ENCODE measurements around the gene PNISR.

PNISR gene

GRCh38 chr6:99416892-99417767, 8.0 kb downstream of the PNISR start:
- Mint-ChIP-seq H3K4me3 (peak overlapping the region; percentile 53), H3K4me1 (peaks cover 49% of the 10 kb centered on the region), H3K36me3 (peaks cover 74% of the 10 kb centered on the region), H3K27ac (peak overlapping the region; percentile 52), H3K9me3 (no peaks in the 10 kb centered on the region)
- no peak for DNase-seq (ENCODE audit: low spot score in 2 of 2)
- ATAC-seq = peak; percentile 69

- Mint-ChIP-seq H3K4me3 (no peak overlapping the region), H3K27ac (no peak overlapping the region), H3K9me3 (no peaks in the 10 kb centered on the region), H3K4me1 (peaks cover 45% of the 10 kb centered on the region), H3K36me3 (peaks cover 74% of the 10 kb centered on the region)
- ATAC-seq = no peak
- DNase-seq (ENCODE audit: low spot score in 2 of 2) = no peak
Measured at GRCh38 chr6:99416226-99416625, 8.9 kb downstream of the PNISR start.

GRCh38 chr6:99415446-99415845, 9.7 kb downstream of the PNISR start:
- Mint-ChIP-seq H3K4me3 (no peak overlapping the region), H3K36me3 (peaks cover 74% of the 10 kb centered on the region), H3K27ac (no peak overlapping the region), H3K9me3 (no peaks in the 10 kb centered on the region), H3K4me1 (peaks cover 39% of the 10 kb centered on the region)
- ATAC-seq = no peak
- DNase-seq (ENCODE audit: low spot score in 2 of 2) = no peak

GRCh38 chr6:99412065-99412464, 13.0 kb downstream of the PNISR start:
- Mint-ChIP-seq H3K4me3 (no peak overlapping the region), H3K36me3 (peaks cover 92% of the 10 kb centered on the region), H3K9me3 (no peaks in the 10 kb centered on the region), H3K4me1 (peaks cover 18% of the 10 kb centered on the region), H3K27ac (no peak overlapping the region)
- DNase-seq (ENCODE audit: low spot score in 2 of 2) (no peak), ATAC-seq (no peak)

GRCh38 chr6:99409672-99410071, 15.4 kb downstream of the PNISR start:
- DNase-seq (ENCODE audit: low spot score in 2 of 2) = no peak
- Mint-ChIP-seq H3K36me3 (peaks cover 100% of the 10 kb centered on the region), H3K27ac (no peak overlapping the region)

GRCh38 chr6:99407076-99407475, 18.0 kb downstream of the PNISR start:
- Mint-ChIP-seq H3K4me3 (no peak overlapping the region), H3K27ac (no peak overlapping the region), H3K4me1 (peaks cover 5% of the 10 kb centered on the region), H3K9me3 (no peaks in the 10 kb centered on the region), H3K36me3 (peaks cover 100% of the 10 kb centered on the region)
- ATAC-seq (no peak), DNase-seq (ENCODE audit: low spot score in 2 of 2) (no peak)

More at GRCh38 chr6:99409672-99410071, 15.4 kb downstream of the PNISR start:
- Mint-ChIP-seq H3K9me3 (no peaks in the 10 kb centered on the region), H3K4me1 (peaks cover 18% of the 10 kb centered on the region), H3K4me3 (no peak overlapping the region)
- no peak for ATAC-seq

GRCh38 chr6:99402448-99402847, 22.7 kb downstream of the PNISR start:
- Mint-ChIP-seq H3K27ac (no peak overlapping the region), H3K4me1 (no peaks in the 10 kb centered on the region), H3K4me3 (no peak overlapping the region), H3K36me3 (peaks cover 98% of the 10 kb centered on the region), H3K9me3 (no peaks in the 10 kb centered on the region)
- ATAC-seq (no peak), DNase-seq (ENCODE audit: low spot score in 2 of 2) (no peak)

- H3K9me3 Mint-ChIP-seq = no peaks in the 10 kb centered on the region
- ATAC-seq (no peak), DNase-seq (ENCODE audit: low spot score in 2 of 2) (no peak)
- H3K36me3 Mint-ChIP-seq = peaks cover 69% of the 10 kb centered on the region
- peaks cover 9% of the 10 kb centered on the region for H3K4me1 Mint-ChIP-seq
- H3K4me3 Mint-ChIP-seq = no peak overlapping the region
- H3K27ac Mint-ChIP-seq = no peak overlapping the region
Measured at GRCh38 chr6:99397287-99397686, 27.8 kb downstream of the PNISR start.

GRCh38 chr6:99393698-99394531, 31.2 kb downstream of the PNISR start, which contains the start of gene COQ3:
Gene COQ3, minus strand, starts transcription at chr6:99394195. Its CDS starts 16 bp downstream, at chr6:99394179.
- H3K36me3 Mint-ChIP-seq = peaks cover 35% of the 10 kb centered on the region
- peaks cover 11% of the 10 kb centered on the region for H3K4me1 Mint-ChIP-seq
- H3K27ac Mint-ChIP-seq = peak within 1 kb of the TSS; percentile 96
- peak within 1 kb of the TSS; percentile 88 for H3K4me3 Mint-ChIP-seq
- H3K9me3 Mint-ChIP-seq = no peaks in the 10 kb centered on the region
- DNase-seq (ENCODE audit: low spot score in 2 of 2) (peak; percentile 61 to 89), ATAC-seq (peak; percentile 87)

GRCh38 chr6:99393366-99393697, 31.8 kb downstream of the PNISR start:
- DNase-seq (ENCODE audit: low spot score in 2 of 2) = no peak
- Mint-ChIP-seq H3K36me3 (peaks cover 29% of the 10 kb centered on the region), H3K4me3 (peak overlapping the region; percentile 88), H3K27ac (peak overlapping the region; percentile 96), H3K4me1 (peaks cover 11% of the 10 kb centered on the region), H3K9me3 (no peaks in the 10 kb centered on the region)
- peak; percentile 34 for ATAC-seq

- DNase-seq (ENCODE audit: low spot score in 2 of 2) = no peak
- no peak for ATAC-seq
- Mint-ChIP-seq H3K4me3 (no peak overlapping the region), H3K36me3 (peaks cover 12% of the 10 kb centered on the region), H3K27ac (no peak overlapping the region), H3K9me3 (no peaks in the 10 kb centered on the region), H3K4me1 (peaks cover 11% of the 10 kb centered on the region)
Measured at GRCh38 chr6:99390896-99391295, 34.2 kb downstream of the PNISR start.

GRCh38 chr6:99384507-99384906, 40.6 kb downstream of the PNISR start:
- no peak overlapping the region for H3K27ac Mint-ChIP-seq
- H3K4me1 Mint-ChIP-seq = no peaks in the 10 kb centered on the region
- DNase-seq (ENCODE audit: low spot score in 2 of 2) (no peak), ATAC-seq (no peak)
- no peaks in the 10 kb centered on the region for H3K36me3 Mint-ChIP-seq
- no peaks in the 10 kb centered on the region for H3K9me3 Mint-ChIP-seq
- H3K4me3 Mint-ChIP-seq = no peak overlapping the region

- Mint-ChIP-seq H3K4me1 (no peaks in the 10 kb centered on the region), H3K36me3 (peaks cover 8% of the 10 kb centered on the region)
- no peak for ATAC-seq
Measured at GRCh38 chr6:99378636-99379035, 46.5 kb downstream of the PNISR start.

GRCh38 chr6:99369533-99369932, 55.6 kb downstream of the PNISR start:
- Mint-ChIP-seq H3K4me3 (no peak overlapping the region), H3K27ac (no peak overlapping the region), H3K4me1 (peaks cover 1% of the 10 kb centered on the region), H3K9me3 (no peaks in the 10 kb centered on the region), H3K36me3 (peaks cover 10% of the 10 kb centered on the region)
- DNase-seq (ENCODE audit: low spot score in 2 of 2) (no peak), ATAC-seq (no peak)

More at GRCh38 chr6:99378636-99379035, 46.5 kb downstream of the PNISR start:
- H3K9me3 Mint-ChIP-seq = no peaks in the 10 kb centered on the region
- DNase-seq (ENCODE audit: low spot score in 2 of 2) = no peak
- no peak overlapping the region for H3K27ac Mint-ChIP-seq
- no peak overlapping the region for H3K4me3 Mint-ChIP-seq

GRCh38 chr6:99366852-99367251, 58.3 kb downstream of the PNISR start:
- Mint-ChIP-seq H3K36me3 (peaks cover 10% of the 10 kb centered on the region), H3K27ac (no peak overlapping the region), H3K9me3 (no peaks in the 10 kb centered on the region), H3K4me3 (no peak overlapping the region), H3K4me1 (peaks cover 16% of the 10 kb centered on the region)
- DNase-seq (ENCODE audit: low spot score in 2 of 2) (no peak), ATAC-seq (no peak)
